ENCODE data around the gene TMEM120B. TPM values are rescaled to one million over a fixed set of nuclear protein-coding genes. Genes with fewer than 3 reads are reported as not detected.
"Not testable (repeated sequence)": the region's sequence is repeated elsewhere in the genome, so short reads cannot be mapped to it uniquely, and the experiment has no call there.

TMEM120B gene
- total RNA-seq, 1 donor: 8.0 TPM

GRCh38 chr12:121697093-121697698 is 15.4 kb upstream of the TMEM120B start:
- peak; percentile 80 for DNase-seq (ENCODE audit: low read depth)
- peak; percentile 21 for TF ChIP-seq CTCF (IDR thresholded peaks at IDR 0.05; ENCODE audit: insufficient read depth, low read length)

GRCh38 chr12:121697861-121698260 is 14.7 kb upstream of the TMEM120B start:
- DNase-seq (ENCODE audit: low read depth); H3K4me3 ChIP-seq (ENCODE audit: low read depth, low read length): not testable (repeated sequence)

More at GRCh38 chr12:121697093-121697698, 15.4 kb upstream of the TMEM120B start:
- H3K4me3 ChIP-seq (ENCODE audit: low read depth, low read length): no peak overlapping the region

GRCh38 chr12:121701667-121702277 is 10.8 kb upstream of the TMEM120B start:
- DNase-seq (ENCODE audit: low read depth): peak; percentile 60
- no peak overlapping the region for H3K4me3 ChIP-seq (ENCODE audit: low read depth, low read length)
- no peak for TF ChIP-seq CTCF (IDR thresholded peaks at IDR 0.05; ENCODE audit: insufficient read depth, low read length)

- H3K4me3 ChIP-seq (ENCODE audit: low read depth, low read length): no peak overlapping the region
- TF ChIP-seq CTCF (IDR thresholded peaks at IDR 0.05; ENCODE audit: insufficient read depth, low read length): no peak
- no peak for DNase-seq (ENCODE audit: low read depth)
Observed at GRCh38 chr12:121702944-121703343, 9.6 kb upstream of the TMEM120B start.

- TF ChIP-seq CTCF (IDR thresholded peaks at IDR 0.05; ENCODE audit: insufficient read depth, low read length): no peak
- no peak for DNase-seq (ENCODE audit: low read depth)
- H3K4me3 ChIP-seq (ENCODE audit: low read depth, low read length): no peak overlapping the region
Observed at GRCh38 chr12:121705514-121705913, 7.0 kb upstream of the TMEM120B start.

- no peak for DNase-seq (ENCODE audit: low read depth)
- H3K4me3 ChIP-seq (ENCODE audit: low read depth, low read length): no peak overlapping the region
- TF ChIP-seq CTCF (IDR thresholded peaks at IDR 0.05; ENCODE audit: insufficient read depth, low read length): no peak
Observed at GRCh38 chr12:121708313-121709063, 4.1 kb upstream of the TMEM120B start.

GRCh38 chr12:121709064-121709424 is 3.5 kb upstream of the TMEM120B start:
- not testable (repeated sequence) for DNase-seq (ENCODE audit: low read depth); H3K4me3 ChIP-seq (ENCODE audit: low read depth, low read length)
